ENCODE data around the gene KSR1.

GRCh38 chr17:27466376-27466742 lies 10.1 kb downstream of the KSR1 start:
- TF ChIP-seq CTCF (IDR thresholded peaks at IDR 0.05) (no peak), POLR2A (IDR thresholded peaks at IDR 0.05) (no peak)

Data from uterus (tissue), 2 donors.